ENCODE results near the gene DSC2.

Gene DSC2

GRCh38 chr18:31097666-31098065, 4.6 kb downstream of the DSC2 start:
- no peak for DNase-seq

- DNase-seq, result no peak
Measured at GRCh38 chr18:31093880-31094279, 8.3 kb downstream of the DSC2 start.

- DNase-seq, result no peak
Measured at GRCh38 chr18:31093294-31093693, 8.9 kb downstream of the DSC2 start.

- no peak for DNase-seq
Measured at GRCh38 chr18:31091350-31091749, 10.9 kb downstream of the DSC2 start.

GRCh38 chr18:31088532-31088931, 13.7 kb downstream of the DSC2 start:
- DNase-seq, result no peak

GRCh38 chr18:31079973-31080372, 22.2 kb downstream of the DSC2 start:
- DNase-seq, result no peak

- no peak for DNase-seq
Measured at GRCh38 chr18:31077878-31078277, 24.3 kb downstream of the DSC2 start.

- peak; percentile 18 for DNase-seq
Measured at GRCh38 chr18:31072175-31072574, 30.0 kb downstream of the DSC2 start.

- DNase-seq, result no peak
Measured at GRCh38 chr18:31070206-31070605, 32.0 kb downstream of the DSC2 start.

GRCh38 chr18:31066266-31066665, 36.0 kb downstream of the DSC2 start:
- DNase-seq, result no peak

GRCh38 chr18:31065036-31065773, 37.0 kb downstream of the DSC2 start:
- no peak for DNase-seq

GRCh38 chr18:31064130-31064529, 38.1 kb downstream of the DSC2 start:
- DNase-seq, result peak; percentile 17

GRCh38 chr18:31061945-31062344, 40.3 kb downstream of the DSC2 start:
- DNase-seq, result no peak

GRCh38 chr18:31058897-31059296, 43.3 kb downstream of the DSC2 start:
- DNase-seq, result no peak

GRCh38 chr18:31057917-31058316, 44.3 kb downstream of the DSC2 start:
- DNase-seq, result no peak

GRCh38 chr18:31057051-31057450, 45.2 kb downstream of the DSC2 start:
- no peak for DNase-seq

- no peak for DNase-seq
Measured at GRCh38 chr18:31056296-31056695, 45.9 kb downstream of the DSC2 start.

- DNase-seq, result no peak
Measured at GRCh38 chr18:31050635-31051034, 51.6 kb downstream of the DSC2 start.

GRCh38 chr18:31049189-31049588, 53.0 kb downstream of the DSC2 start:
- no peak for DNase-seq

GRCh38 chr18:31048216-31048615, 54.0 kb downstream of the DSC2 start:
- DNase-seq, result no peak

- no peak for DNase-seq
Measured at GRCh38 chr18:31046916-31047315, 55.3 kb downstream of the DSC2 start.

GRCh38 chr18:31045599-31045998, 56.6 kb downstream of the DSC2 start:
- no peak for DNase-seq

GRCh38 chr18:31044926-31045325, 57.3 kb downstream of the DSC2 start:
- no peak for DNase-seq

GRCh38 chr18:31043709-31044108, 58.5 kb downstream of the DSC2 start:
- no peak for DNase-seq

All from kidney glomerular epithelial cell (primary cell).